ENCODE results near the gene DNAJC15. TPM values are rescaled to one million over a fixed set of nuclear protein-coding genes. Genes with fewer than 3 reads are reported as not detected.

The DNAJC15 gene
- total and polyA plus RNA-seq, 2 of the 8 experiments (the other 6 are each of a cell fraction or from before 2014, with no cell fraction given), result 5.8 to 20.8 TPM

DNA sequence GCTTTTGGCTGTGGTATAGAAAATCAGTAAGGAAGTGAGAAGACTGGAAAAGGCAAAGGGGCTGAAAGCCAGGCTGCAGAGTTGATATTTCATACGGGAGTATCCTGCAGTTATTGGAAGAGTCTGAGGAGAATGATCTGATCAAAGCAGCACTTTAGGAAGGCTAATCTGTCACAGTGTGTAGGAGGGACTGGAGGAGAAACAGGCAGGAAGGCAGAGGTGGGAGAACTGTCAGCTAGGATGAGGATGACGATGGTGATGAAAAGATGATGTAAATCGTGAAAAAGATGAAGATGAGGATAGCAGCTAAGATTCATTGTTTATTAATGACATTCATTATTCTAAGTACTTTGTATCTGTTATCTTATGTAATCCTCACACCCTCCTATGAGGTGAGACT lies 123.0 kb downstream of the DNAJC15 start:
- no peak for DNase-seq (ENCODE audit: low read depth in 1 of 2, low spot score in 2 of 2)
- no peak overlapping the region for H3K4me2 ChIP-seq (ENCODE audit: insufficient read depth in 1 of 2, low read depth in 2 of 2, low read length in 2 of 2)
- H3K4ac ChIP-seq (replicated peaks; ENCODE audit: insufficient read length, low read depth, low read length), result no peak overlapping the region
- FAIRE-seq, result no peak
- no peak overlapping the region for H2BK5ac ChIP-seq (ENCODE audit: low read depth, low read length)
- H3K4me1 ChIP-seq (replicated peaks in 1 of 4; ENCODE audit: control insufficient read depth in 3 of 4, insufficient read depth in 4 of 4, low read length in 3 of 4), result peaks cover 0 to 3% (median 0%) of the 10 kb centered on the region in 4 experiments; a peak in 2 of 7 replicates
- TF ChIP-seq SIRT6 (IDR thresholded peaks at IDR 0.05; ENCODE audit: low read length) (no peak), SUZ12 (IDR thresholded peaks at IDR 0.05; ENCODE audit: low read length) (no peak)
- no peak overlapping the region for H4K5ac ChIP-seq (ENCODE audit: insufficient read length, low read depth, low read length)
- no peak overlapping the region for H4K91ac ChIP-seq (replicated peaks; ENCODE audit: insufficient read length, low read length)
- ChIA-PET POLR2A (ENCODE audit: partially characterized antibody) (no interaction called here), CTCF (ENCODE audit: partially characterized antibody) (interaction anchor here (0.7 to 1.3 kb wide), 4 partner anchors 11 to 176 kb away, joined by 3 to 5 read pairs (median 4); no protein-coding TSS in a partner anchor)
- H3K14ac ChIP-seq (ENCODE audit: insufficient read length), result no peak overlapping the region
- H2BK12ac ChIP-seq (ENCODE audit: low read depth, low read length), result no peak overlapping the region
- H3K27me3 ChIP-seq (replicated peaks in 1 of 4; ENCODE audit: control insufficient read depth in 3 of 4, extremely low read depth in 1 of 4, insufficient read depth in 3 of 4, low read length in 3 of 4), result no peaks in the 10 kb centered on the region
- H2BK15ac ChIP-seq (ENCODE audit: low read length), result no peak overlapping the region
- H4K8ac ChIP-seq (ENCODE audit: extremely low read depth, insufficient read depth, low read length), result no peak overlapping the region
- no peaks in the 10 kb centered on the region for H4K20me1 ChIP-seq (replicated peaks in 1 of 2; ENCODE audit: control insufficient read depth in 1 of 2, insufficient read depth in 2 of 2, low read length in 2 of 2)
- H3K23me2 ChIP-seq (ENCODE audit: low read depth, low read length), result no peaks in the 10 kb centered on the region
- no peaks in the 10 kb centered on the region for H3K79me1 ChIP-seq (ENCODE audit: low read depth, low read length)
- peak overlapping the region; percentile 15; the same call in 1 of the 2 replicates for H2BK20ac ChIP-seq (ENCODE audit: low read length)
- no peak overlapping the region for H2BK120ac ChIP-seq (replicated peaks; ENCODE audit: low read depth, low read length)
- no peak overlapping the region for H3K4me3 ChIP-seq (ENCODE audit: extremely low read depth in 1 of 4, insufficient read depth in 2 of 4, low read depth in 3 of 4, low read length in 4 of 4)
- H3K18ac ChIP-seq (ENCODE audit: extremely low read depth, low read length), result no peak overlapping the region
- H3K56ac ChIP-seq (replicated peaks; ENCODE audit: insufficient read length, low read depth, low read length), result no peak overlapping the region
- no peak overlapping the region for H2AFZ ChIP-seq (ENCODE audit: low read length)
- H3K79me2 ChIP-seq (ENCODE audit: control insufficient read depth in 1 of 2, insufficient read depth in 2 of 2, low read length in 2 of 2), result no peaks in the 10 kb centered on the region
- H3K23ac ChIP-seq (ENCODE audit: insufficient read length), result no peak overlapping the region
- no peak overlapping the region for H2AK5ac ChIP-seq (ENCODE audit: low read depth, low read length)
- H3K27ac ChIP-seq (ENCODE audit: low read depth, low read length), result no peak overlapping the region
- H3K9me3 ChIP-seq (ENCODE audit: insufficient read depth in 2 of 2, low read depth in 1 of 2, low read length in 1 of 2), result no peaks in the 10 kb centered on the region
- H3K36me3 ChIP-seq (ENCODE audit: control insufficient read depth in 2 of 4, insufficient read depth in 4 of 4, low read length in 3 of 4), result no peaks in the 10 kb centered on the region
- WGBS, 2 experiments (ENCODE audit: extremely low coverage in 1 of 2, insufficient coverage in 1 of 2, insufficient read length in 1 of 2, insufficient replicate concordance in 2 of 2, low coverage in 1 of 2, low lambda C conversion rate in 2 of 2, missing lambda C conversion rate in 1 of 2), result 88 to 100% methylated on average over 2 to 3 of the region's 3 CpGs
- no peak overlapping the region for H3K9ac ChIP-seq (replicated peaks in 1 of 4; ENCODE audit: extremely low read depth in 1 of 4, low read depth in 3 of 4, low read length in 3 of 4)
